GM18867 (cell line): ENCODE results near the gene GTF2A1L.

Source experiments
- ATAC-seq: cut with Tn5 transposase; IDR thresholded peaks from one replicate; pipeline ENCODE4 v1.9.1; 2021; ENCODE audit warnings: mild to moderate bottlenecking, moderate library complexity; ENCODE audit not compliant: unreplicated experiment

The GTF2A1L gene

DNA sequence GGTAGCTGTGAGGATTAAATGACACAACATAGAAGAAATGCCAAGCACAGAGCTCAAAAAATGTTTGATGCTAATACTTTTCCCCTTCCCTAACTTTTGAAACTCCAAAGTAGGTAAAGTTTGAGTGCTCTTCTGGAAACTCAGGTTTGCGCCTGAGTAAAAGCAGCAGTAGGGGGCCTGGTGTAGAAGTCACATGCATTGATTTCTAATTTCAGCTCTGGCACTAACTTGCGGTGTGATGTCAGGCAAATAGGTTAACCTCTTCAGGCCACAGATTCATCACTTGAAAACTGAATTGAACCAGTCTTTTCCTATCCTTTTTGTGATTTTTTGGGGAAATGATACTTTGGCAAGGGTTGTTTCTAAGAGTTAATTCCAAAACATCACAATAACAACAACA is 110.6 kb downstream of the GTF2A1L start:
- ATAC-seq: no peak

DNA sequence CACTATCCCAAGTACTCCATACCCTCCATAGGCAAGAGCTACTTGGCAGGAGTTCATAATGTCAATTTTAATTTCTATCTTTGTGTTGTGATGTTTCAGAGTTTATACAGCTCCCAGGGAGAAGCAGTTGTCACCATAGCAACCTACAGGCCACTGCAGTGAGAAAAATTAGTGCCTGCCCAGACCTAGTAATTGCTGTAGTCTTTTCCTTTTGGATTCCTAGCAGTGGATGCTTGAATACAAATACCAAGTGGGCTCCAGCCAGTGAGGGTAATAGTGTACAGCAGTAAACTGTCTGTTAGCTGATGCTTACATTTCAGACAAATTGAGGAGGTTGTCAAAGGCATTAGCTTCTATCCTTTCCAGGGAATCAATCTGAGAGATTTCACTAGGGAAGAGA is 111.2 kb downstream of the GTF2A1L start:
- no peak for ATAC-seq
